GM23338 (cell line): ENCODE results near the gene CCDC197.

Experiments used
- CREB1 ChIP-seq: fragments of 250-450 bp; sonication (Bioruptor Pico); IDR thresholded peaks from 2 replicates; pipeline ENCODE4 v1.5.0; 2020; ENCODE audit warnings: low read depth, mild to moderate bottlenecking, moderate library complexity
- EZH2 ChIP-seq: fragments of 200-600 bp; sonication (generic); IDR thresholded peaks from one replicate; pipeline ENCODE4 v1.8.0; 2017; ENCODE audit warnings: antibody characterized with exemption, mild to moderate bottlenecking, low read depth; ENCODE audit not compliant: unreplicated experiment
- EZH2phosphoT487 ChIP-seq: fragments of 200-600 bp; sonication (generic); IDR thresholded peaks from one replicate; pipeline ENCODE4 v1.8.1; 2018; ENCODE audit warnings: antibody characterized with exemption; ENCODE audit not compliant: unreplicated experiment
- JUNB ChIP-seq: IDR thresholded peaks from one replicate; pipeline ENCODE4 v1.6.1; 2016; ENCODE audit warnings: antibody characterized with exemption; ENCODE audit not compliant: unreplicated experiment
- NANOG ChIP-seq: IDR thresholded peaks from 2 replicates; pipeline ENCODE4 v1.6.1; 2016; ENCODE audit warnings: antibody characterized with exemption, borderline replicate concordance
- POLR2AphosphoS5 ChIP-seq: IDR thresholded peaks from 2 replicates; pipeline ENCODE4 v1.6.1; 2016; ENCODE audit warnings: antibody characterized with exemption, low read depth
- STAT1 ChIP-seq: IDR thresholded peaks from one replicate; pipeline ENCODE4 v1.6.1; 2016; ENCODE audit warnings: antibody characterized with exemption; ENCODE audit not compliant: unreplicated experiment
- ZNF114 ChIP-seq: fragments of 250-450 bp; sonication (Bioruptor Pico); IDR thresholded peaks from 2 replicates; pipeline ENCODE4 v1.5.0; 2020; ENCODE audit warnings: mild to moderate bottlenecking, moderate library complexity
- ZNF331 ChIP-seq: fragments of 250-450 bp; sonication (Bioruptor Pico); IDR thresholded peaks from 2 replicates; pipeline ENCODE4 v1.5.0; 2020; ENCODE audit warnings: low read depth, mild to moderate bottlenecking, moderate library complexity
- TF ChIP-seq, protein P1 (sequence below), 2 experiments: fragments of 200-600 bp in 1 of 2; sonication (generic) in 1 of 2; conservative IDR thresholded peaks; 2 replicates each; pipeline versions ENCODE4 v1.5.1 to v1.6.1; 2016 to 2017; ENCODE audit warnings: antibody characterized with exemption in 2 of 2, low read depth in 2 of 2, mild to moderate bottlenecking in 2 of 2, moderate library complexity in 1 of 2
- TF ChIP-seq, protein P2 (sequence below): IDR thresholded peaks from one replicate; pipeline ENCODE4 v1.6.1; 2018; ENCODE audit warnings: antibody characterized with exemption; ENCODE audit not compliant: unreplicated experiment
- TF ChIP-seq, protein P3 (sequence below): IDR thresholded peaks from 2 replicates; pipeline ENCODE4 v1.6.1; 2016; ENCODE audit warnings: antibody characterized with exemption

DNA sequence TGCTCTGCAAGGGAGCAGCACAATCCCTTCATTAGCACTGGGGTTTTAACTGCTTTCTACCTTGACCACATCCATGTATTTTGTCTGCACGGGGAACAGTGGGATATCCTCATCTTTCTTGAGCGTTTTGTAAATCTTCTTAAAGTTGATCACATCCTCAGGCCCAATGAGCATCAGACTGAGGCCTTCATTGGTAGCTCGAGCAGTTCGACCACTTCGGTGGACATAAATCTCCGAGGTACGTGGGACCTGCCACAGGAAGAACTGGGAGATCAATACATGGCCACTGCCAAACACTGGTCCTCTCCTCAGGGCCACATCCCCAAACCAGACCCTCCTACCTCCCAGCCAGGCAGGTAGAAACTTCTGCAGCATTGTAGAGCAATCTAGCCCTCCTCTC lies 57.8 kb downstream of the CCDC197 start:
- TF ChIP-seq, protein P1, sequence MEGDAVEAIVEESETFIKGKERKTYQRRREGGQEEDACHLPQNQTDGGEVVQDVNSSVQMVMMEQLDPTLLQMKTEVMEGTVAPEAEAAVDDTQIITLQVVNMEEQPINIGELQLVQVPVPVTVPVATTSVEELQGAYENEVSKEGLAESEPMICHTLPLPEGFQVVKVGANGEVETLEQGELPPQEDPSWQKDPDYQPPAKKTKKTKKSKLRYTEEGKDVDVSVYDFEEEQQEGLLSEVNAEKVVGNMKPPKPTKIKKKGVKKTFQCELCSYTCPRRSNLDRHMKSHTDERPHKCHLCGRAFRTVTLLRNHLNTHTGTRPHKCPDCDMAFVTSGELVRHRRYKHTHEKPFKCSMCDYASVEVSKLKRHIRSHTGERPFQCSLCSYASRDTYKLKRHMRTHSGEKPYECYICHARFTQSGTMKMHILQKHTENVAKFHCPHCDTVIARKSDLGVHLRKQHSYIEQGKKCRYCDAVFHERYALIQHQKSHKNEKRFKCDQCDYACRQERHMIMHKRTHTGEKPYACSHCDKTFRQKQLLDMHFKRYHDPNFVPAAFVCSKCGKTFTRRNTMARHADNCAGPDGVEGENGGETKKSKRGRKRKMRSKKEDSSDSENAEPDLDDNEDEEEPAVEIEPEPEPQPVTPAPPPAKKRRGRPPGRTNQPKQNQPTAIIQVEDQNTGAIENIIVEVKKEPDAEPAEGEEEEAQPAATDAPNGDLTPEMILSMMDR (conservative IDR thresholded peaks at IDR 0.05; ENCODE audit: low read depth in 2 of 2), result no peak
- TF ChIP-seq EZH2phosphoT487 (no peak), EZH2 (no peak), POLR2AphosphoS5 (no peak), CREB1 (CRISPR knock-in tag) (no peak), ZNF331 (CRISPR knock-in tag) (no peak), JUNB (no peak), ZNF114 (no peak), STAT1 (no peak), NANOG (no peak)
- TF ChIP-seq, protein P2, sequence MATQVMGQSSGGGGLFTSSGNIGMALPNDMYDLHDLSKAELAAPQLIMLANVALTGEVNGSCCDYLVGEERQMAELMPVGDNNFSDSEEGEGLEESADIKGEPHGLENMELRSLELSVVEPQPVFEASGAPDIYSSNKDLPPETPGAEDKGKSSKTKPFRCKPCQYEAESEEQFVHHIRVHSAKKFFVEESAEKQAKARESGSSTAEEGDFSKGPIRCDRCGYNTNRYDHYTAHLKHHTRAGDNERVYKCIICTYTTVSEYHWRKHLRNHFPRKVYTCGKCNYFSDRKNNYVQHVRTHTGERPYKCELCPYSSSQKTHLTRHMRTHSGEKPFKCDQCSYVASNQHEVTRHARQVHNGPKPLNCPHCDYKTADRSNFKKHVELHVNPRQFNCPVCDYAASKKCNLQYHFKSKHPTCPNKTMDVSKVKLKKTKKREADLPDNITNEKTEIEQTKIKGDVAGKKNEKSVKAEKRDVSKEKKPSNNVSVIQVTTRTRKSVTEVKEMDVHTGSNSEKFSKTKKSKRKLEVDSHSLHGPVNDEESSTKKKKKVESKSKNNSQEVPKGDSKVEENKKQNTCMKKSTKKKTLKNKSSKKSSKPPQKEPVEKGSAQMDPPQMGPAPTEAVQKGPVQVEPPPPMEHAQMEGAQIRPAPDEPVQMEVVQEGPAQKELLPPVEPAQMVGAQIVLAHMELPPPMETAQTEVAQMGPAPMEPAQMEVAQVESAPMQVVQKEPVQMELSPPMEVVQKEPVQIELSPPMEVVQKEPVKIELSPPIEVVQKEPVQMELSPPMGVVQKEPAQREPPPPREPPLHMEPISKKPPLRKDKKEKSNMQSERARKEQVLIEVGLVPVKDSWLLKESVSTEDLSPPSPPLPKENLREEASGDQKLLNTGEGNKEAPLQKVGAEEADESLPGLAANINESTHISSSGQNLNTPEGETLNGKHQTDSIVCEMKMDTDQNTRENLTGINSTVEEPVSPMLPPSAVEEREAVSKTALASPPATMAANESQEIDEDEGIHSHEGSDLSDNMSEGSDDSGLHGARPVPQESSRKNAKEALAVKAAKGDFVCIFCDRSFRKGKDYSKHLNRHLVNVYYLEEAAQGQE, result no peak
- TF ChIP-seq, protein P3, sequence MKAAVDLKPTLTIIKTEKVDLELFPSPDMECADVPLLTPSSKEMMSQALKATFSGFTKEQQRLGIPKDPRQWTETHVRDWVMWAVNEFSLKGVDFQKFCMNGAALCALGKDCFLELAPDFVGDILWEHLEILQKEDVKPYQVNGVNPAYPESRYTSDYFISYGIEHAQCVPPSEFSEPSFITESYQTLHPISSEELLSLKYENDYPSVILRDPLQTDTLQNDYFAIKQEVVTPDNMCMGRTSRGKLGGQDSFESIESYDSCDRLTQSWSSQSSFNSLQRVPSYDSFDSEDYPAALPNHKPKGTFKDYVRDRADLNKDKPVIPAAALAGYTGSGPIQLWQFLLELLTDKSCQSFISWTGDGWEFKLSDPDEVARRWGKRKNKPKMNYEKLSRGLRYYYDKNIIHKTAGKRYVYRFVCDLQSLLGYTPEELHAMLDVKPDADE, result no peak
